ENCODE data around the gene STBD1.
A peak's percentile ranks its signal among the peaks of the same experiment; 100 is the strongest.
"Not testable (repeated sequence)": the region's sequence is repeated elsewhere in the genome, so short reads cannot be mapped to it uniquely, and the experiment has no call there.

The STBD1 gene

GRCh38 chr4:76287811-76288210 lies 18.7 kb upstream of the STBD1 start:
- not testable (repeated sequence) for DNase-seq

GRCh38 chr4:76292730-76293129 lies 13.8 kb upstream of the STBD1 start:
- DNase-seq, result no peak

- no peak for DNase-seq
These were observed 12.8 kb upstream of the STBD1 start for GRCh38 chr4:76293772-76294171.

- no peak for DNase-seq
These were observed 10.2 kb upstream of the STBD1 start for GRCh38 chr4:76296286-76296820.

- no peak for DNase-seq
These were observed 8.3 kb upstream of the STBD1 start for GRCh38 chr4:76298227-76298626.

- no peak for DNase-seq
These were observed 6.5 kb upstream of the STBD1 start for GRCh38 chr4:76300012-76300411.

- peak; percentile 52 for DNase-seq
These were observed 5.3 kb upstream of the STBD1 start for GRCh38 chr4:76301068-76301774.

GRCh38 chr4:76301775-76302162 lies 4.8 kb upstream of the STBD1 start:
- no peak for DNase-seq

- no peak for DNase-seq
These were observed 3.6 kb upstream of the STBD1 start for GRCh38 chr4:76302826-76303438.

GRCh38 chr4:76305033-76305687 lies 1.4 kb upstream of the STBD1 start:
- DNase-seq, result peak; percentile 18

- DNase-seq, result peak; percentile 53
These were observed 538 bp downstream of the STBD1 start for GRCh38 chr4:76306882-76307659.

GRCh38 chr4:76307660-76308014 lies 1.1 kb downstream of the STBD1 start:
- no peak for DNase-seq

GRCh38 chr4:76308548-76308947 lies 2.0 kb downstream of the STBD1 start:
- DNase-seq, result no peak

GRCh38 chr4:76309939-76310550 lies 3.5 kb downstream of the STBD1 start:
- DNase-seq, result no peak

- DNase-seq, result no peak
These were observed 4.2 kb downstream of the STBD1 start for GRCh38 chr4:76310683-76311082.

GRCh38 chr4:76311896-76312331 lies 5.4 kb downstream of the STBD1 start:
- DNase-seq, result no peak

- DNase-seq, result no peak
These were observed 5.9 kb downstream of the STBD1 start for GRCh38 chr4:76312457-76312856.

GRCh38 chr4:76313547-76313946 lies 7.0 kb downstream of the STBD1 start:
- no peak for DNase-seq

GRCh38 chr4:76315267-76315918 lies 8.9 kb downstream of the STBD1 start:
- DNase-seq, result no peak

GRCh38 chr4:76316131-76316530 lies 9.6 kb downstream of the STBD1 start:
- DNase-seq, result no peak

GRCh38 chr4:76322236-76322635 lies 15.7 kb downstream of the STBD1 start:
- no peak for DNase-seq

- no peak for DNase-seq
These were observed 18.5 kb downstream of the STBD1 start for GRCh38 chr4:76325072-76325471.

All from stimulated activated CD4-positive, alpha-beta T cell treated with anti-CD3 and anti-CD28 coated beads, Interleukin-15, amount 100 ng/mL, for 24 hours (primary cell).